ENCODE results near the gene ABCC5. TPM values are rescaled to one million over a fixed set of nuclear protein-coding genes. Genes with fewer than 3 reads are reported as not detected.
A peak's percentile ranks its signal among the peaks of the same experiment; 100 is the strongest.
"Not testable (repeated sequence)": the region's sequence is repeated elsewhere in the genome, so short reads cannot be mapped to it uniquely, and the experiment has no call there.

ABCC5 gene
- total RNA-seq, 1 donor from 2014 or later: 44.1 TPM

DNA sequence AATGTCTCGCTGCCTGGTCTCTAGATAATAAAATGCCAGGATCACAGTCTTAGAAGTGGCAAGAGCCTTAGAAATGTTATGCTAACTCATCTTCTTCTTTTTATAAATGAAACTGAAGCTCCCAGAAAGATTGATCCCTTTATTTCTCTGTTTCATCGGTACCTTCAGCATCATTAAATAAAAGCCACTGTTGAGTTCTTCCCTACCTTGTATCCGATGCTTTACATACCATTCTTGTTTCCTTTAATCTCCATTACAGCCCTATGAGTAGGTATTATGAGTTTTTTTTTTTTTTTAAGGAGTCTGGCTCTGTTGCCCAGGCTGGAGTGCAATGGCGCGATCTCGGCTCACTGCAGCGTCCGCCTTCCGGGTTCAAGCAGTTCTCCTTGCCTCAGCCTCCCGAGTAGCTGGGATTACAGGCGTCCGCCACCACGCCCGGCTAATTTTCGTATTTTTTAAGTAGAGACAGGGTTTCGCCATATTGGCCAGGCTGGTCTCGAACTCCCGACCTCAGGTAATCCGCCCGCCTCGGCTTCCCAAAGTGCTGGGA is 815 bp upstream of the ABCC5 start:
- ATAC-seq (no peak), DNase-seq (no peak)
- intact Hi-C loops (cut with micrococcal nuclease): no loop called here

DNA sequence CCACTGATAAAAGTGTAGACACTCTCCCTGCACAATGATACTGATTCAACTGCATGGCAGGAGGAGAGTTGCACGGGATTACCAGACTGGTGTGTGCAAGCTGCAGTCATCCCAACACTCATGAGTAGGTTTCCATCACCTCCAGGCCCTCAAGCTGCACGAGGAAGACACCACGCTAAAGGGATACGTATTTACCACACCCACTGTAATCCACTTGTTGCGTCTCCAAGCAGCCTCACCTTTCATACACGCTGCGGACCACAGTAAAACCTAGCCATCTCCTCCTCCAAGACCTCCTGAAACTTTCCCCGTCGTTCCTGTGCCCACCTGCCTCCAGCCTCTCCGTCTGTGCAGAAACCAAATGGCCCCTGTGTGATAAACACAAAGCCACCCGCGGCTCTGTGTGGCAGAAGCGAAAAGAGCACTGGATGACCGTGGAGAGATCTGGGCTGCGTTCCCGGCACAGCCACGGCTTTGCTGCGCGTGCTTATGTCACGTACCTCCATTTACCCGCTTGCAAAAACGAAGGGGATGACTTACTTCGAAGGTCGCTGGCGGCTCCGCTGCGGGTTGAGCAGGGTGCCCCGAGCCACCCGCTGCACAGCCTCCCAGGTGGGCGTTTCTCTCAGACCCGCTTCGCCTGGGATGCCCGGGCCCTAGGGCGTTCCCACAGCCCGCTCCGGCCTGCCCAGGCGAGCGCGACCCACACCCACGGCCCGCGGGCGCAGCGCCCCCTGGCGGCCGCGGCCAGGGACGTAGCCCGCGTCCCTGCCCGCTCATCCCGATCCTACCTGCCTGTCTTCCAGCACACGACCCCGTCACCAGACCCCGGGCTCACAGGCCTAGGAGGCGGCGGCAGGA is 643 bp downstream of the ABCC5 start:
- DNase-seq (peak; percentile 84), ATAC-seq (peak; percentile 89)

DNA sequence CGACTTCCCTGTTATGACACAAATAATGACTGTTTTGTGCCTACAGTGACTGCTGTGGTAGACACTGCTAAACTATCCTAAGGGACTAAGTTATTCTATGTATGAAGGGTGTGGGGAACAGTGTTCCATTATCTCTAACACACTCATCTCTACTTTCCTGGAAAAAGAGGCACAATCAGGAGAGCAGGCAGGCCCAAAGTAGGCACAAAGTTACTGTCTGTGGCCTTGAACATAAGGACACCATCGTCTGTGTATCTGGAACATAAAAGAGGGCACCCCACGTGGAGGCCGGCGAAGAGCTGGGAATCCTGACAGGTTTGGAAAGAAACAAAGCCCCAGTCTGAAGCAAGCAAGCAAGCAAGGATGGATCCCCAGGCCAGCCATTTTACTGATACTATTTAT is 1.5 kb downstream of the ABCC5 start:
- DNase-seq (peak; percentile 31), ATAC-seq (no peak)
- intact Hi-C loops (cut with micrococcal nuclease): no loop called here

More for the DNA sequence above, 643 bp downstream of the ABCC5 start:
- intact Hi-C loops (cut with micrococcal nuclease): no loop called here

DNA sequence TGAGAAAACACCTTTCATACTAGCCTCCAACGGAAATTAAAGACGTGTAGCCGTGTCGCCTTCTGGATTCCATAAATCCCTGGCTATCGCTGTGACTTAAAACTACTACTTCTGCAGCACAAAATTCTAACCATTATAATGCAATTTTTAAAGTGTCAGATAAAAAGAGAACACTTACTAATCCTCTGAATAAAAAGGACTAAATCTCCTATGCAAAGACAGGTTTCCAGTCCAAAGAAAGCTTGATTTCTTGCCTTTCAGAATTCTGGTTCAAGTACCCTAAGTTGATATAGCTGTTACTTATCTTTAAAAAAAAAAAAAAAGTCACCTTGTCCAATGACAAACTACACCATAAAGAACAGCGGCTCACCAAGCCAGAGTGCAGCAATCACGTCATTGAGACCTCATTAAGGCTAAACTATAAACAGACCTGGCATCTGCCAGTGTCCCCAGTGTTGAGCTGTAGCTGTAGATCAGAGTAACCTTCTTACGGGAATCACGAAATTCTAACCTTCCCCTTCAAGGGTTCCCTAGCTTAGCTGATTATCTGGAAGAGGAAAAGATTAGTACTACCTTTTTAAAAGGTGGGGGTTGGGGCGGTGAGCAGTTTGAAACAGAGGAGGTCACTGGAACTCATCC is 2.2 kb downstream of the ABCC5 start:
- ATAC-seq (peak; percentile 62), DNase-seq (peak; percentile 47)
- intact Hi-C loops (cut with micrococcal nuclease): no loop called here

DNA sequence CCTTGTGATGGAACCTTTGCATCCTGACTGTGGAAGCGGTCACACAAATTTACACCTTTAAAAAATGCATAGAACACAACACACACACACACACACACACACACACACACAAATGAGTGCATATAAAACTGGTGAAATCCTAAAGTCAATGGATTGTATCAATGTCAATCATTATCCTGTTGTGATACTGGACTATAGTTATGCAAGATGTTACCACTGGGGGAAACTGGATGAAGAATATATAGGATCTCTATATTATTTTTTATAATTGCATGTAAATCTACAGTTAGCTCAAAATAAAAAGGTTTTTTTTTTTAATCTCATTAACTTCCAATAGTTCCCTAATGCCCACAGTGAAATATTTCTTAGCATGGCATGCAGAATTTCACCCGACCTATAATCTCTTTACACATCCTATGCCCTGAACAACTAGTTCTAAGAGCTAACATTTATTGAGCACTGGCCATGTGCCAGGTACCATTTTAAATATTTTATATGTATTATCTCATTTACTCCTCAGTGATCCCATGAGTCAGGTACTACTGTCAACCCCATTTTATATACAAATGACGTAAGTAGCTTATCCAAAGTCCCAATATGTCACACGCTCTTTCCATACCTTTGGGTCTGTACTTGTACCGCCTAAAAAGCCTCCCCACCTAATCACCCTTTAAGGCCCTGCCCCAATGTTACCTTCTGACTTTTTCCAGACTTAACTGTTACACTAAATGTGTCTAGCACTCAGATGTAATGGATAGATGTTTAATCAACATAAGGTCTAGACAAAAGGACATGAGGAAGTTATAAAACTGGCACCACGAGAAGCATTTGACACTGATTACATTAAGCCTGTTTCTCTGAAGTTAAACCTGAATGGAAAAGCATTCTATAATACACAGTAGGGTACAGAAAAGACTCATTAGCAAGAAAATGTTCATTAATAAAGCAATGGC is 5.5 kb downstream of the ABCC5 start:
- ATAC-seq: no peak

DNA sequence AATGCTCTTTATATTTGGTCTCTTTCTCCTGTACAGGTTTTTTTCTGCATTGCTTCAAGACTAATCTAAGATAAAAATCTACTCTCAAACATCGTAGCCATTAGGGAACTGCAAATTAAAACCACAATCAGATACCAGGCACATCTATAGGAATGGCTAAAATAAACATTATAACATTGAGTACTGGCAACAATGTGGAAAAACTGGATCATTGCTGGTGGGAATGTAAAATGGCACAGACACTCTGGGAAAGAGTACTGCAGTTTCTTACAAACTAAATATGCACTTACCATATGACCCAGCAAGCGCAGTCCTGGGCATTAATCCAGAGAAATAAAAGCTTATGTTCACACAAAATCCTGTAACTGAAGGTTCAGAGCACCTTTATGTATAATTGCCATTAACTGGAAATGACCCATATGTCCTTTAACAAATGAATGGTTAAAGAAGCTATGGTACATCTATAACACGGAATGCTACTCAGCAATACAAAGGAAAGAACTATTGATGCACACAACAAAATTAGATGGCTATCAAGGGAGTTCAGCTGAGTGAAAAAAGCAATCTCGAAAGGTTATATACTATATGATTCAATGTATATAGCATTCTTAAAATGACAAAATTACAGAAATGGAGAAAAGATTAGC is 6.3 kb downstream of the ABCC5 start:
- no peak for ATAC-seq
- DNase-seq: no peak
- intact Hi-C loops (cut with micrococcal nuclease): no loop called here

More for the DNA sequence above, 5.5 kb downstream of the ABCC5 start:
- intact Hi-C loops (cut with micrococcal nuclease): no loop called here
- DNase-seq: no peak

DNA sequence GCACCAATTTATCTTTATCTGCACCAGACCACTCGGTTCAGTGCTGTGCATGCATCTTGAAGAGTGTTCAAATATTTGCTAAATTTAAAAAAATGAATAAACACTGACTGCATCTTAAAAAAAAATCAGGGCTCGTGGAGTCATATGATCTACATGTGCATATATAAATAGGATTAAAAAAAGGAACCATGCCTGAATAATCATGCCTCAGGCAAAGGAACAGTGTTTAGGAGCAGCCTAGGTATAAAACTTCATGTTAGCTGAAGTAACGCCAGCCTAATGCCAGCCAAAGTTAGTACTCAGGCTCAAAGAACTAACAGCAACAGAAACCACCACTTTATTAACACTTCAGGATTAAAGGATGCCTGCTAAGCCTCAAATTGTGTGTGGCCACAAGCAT is 9.5 kb downstream of the ABCC5 start:
- no peak for DNase-seq
- intact Hi-C loops (cut with micrococcal nuclease): no loop called here
- ATAC-seq: no peak

DNA sequence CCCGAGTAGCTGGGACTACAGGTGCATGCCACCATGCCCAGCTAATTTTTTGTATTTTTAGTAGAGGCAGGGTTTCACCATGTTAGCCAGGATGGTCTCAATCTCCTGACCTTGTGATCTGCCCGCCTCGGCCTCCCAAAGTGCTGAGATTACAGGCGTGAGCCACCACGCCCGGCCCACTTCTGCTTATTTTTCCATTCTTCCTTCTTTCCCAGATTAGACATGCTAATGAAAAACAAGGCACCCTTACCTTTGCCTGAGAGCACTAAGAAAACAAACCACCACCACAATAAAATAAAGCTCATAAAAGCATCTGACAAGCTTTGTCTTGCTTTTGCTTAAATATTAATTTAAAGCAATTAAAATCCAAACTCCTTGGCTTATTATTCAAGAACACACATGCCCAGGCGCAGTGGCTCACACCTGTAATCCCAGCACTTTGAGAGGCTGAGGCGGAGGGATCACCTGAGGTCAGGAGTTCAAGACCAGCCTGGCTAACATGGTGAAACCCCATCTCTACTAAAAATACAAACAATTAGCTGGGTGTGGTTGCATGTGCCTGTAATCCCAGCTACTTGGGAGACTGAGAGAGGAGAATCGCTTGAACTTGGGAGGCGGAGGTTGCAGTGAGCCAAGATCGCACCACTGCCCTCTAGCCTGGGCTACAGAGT is 10.4 kb downstream of the ABCC5 start:
- DNase-seq; intact Hi-C loops (cut with micrococcal nuclease): not testable (repeated sequence)

DNA sequence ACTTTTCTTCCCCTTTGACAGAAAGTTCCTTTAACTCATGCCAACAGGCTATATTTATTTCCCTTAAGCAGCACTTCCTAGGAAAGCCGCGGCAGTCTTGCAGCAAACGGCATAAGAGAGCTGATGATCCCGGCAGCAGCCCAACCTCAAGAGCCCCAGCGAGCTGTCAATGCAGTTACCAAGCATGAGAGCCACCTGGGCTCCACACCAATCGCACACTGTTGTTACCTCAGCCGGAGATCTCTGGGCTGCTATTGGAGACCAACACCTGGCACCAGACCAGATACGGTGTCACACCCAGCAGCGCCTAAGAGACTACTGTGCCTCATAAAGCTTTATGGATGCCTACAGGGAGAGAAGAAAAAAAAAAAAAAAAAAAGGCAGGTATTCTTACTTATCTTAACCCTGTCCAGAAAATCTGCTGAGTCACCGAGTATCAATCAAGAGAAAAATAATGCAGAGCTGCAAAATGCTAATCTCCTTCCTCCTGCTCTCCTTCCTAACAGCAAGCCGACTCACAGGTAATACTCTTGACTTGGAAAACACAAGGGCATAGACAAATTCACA is 11.7 kb downstream of the ABCC5 start:
- peak; percentile 77 for DNase-seq
- intact Hi-C loops (cut with micrococcal nuclease): no loop called here
- ATAC-seq: peak; percentile 79

More for the DNA sequence above, 10.4 kb downstream of the ABCC5 start:
- ATAC-seq: not testable (repeated sequence)

DNA sequence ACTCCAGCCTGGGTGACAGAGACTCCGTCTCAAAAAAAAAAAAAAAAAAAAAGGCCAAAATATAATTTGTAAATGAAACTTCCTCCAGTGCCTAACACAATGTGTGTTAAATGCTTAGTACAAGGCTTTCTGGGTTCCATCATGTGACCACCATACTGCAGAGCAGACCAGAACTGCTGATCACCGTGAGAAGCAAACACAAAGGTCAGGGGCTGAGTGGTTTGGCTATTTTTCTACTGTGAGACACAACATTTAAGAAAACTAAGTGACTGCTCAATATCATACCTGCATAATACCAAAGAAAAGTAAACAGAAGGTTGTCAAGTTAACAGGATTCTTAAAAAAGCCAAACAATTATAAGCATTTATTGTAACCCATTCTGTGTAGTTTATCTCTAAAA is 13.2 kb downstream of the ABCC5 start:
- peak; percentile 44 for ATAC-seq
- no peak for DNase-seq
- intact Hi-C loops (cut with micrococcal nuclease): no loop called here

DNA sequence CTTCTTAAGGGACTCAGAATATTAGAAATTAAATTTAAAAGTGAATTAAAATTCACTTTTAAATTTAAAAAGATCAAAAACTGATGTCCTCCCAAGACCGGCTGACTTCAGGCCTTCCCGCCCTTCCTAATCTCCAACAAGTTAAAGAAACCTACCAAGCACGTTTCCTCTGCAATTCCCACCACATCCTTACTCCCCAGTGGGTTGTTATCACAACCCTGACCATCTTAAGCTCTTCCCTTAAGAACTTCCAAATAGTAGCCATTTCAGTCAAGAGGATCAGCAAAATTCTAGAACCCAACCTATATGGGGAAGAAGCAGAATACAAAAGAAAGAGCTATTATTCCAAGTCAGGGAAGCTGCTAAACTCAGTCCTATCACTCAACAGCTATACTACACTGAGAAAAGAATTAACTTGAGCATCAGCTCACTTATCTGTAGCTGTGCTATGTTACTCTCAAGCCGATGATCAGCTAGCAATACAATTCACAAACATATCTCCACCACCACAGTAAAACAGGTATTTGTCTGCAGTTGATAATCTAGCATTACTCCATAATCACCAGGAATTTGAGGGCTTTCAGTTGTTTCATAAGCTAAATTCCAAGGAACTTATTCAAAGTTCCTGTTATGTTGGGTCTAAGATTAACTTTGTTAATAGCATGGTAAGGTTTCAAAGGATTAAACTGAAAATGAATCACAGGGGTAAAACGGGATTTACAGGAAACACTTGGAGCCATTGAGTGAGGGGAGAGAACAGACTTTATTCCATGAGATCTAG is 14.3 kb downstream of the ABCC5 start:
- DNase-seq: no peak
- intact Hi-C loops (cut with micrococcal nuclease): no loop called here
- ATAC-seq: no peak

DNA sequence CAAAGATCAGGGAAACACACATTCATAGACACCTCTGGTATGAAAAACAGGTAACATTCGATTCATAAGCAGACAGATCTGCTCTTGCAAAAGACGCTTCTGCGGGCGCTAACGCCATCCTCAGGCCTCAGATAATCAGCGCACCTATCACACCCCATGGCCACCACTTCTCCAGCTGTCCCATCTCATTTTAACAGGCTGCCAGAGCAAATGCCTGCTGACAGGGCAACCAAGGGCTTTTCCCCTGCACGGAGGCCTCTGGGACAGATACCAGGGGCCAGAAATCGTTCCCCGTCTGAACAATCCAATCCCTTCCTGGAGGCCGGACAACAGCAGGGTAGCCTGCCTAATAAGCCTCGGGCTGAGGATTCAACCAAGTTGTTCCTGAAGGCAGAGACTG is 15.2 kb downstream of the ABCC5 start:
- intact Hi-C loops (cut with micrococcal nuclease): no loop called here
- DNase-seq (peak; percentile 72), ATAC-seq (peak; percentile 75)

DNA sequence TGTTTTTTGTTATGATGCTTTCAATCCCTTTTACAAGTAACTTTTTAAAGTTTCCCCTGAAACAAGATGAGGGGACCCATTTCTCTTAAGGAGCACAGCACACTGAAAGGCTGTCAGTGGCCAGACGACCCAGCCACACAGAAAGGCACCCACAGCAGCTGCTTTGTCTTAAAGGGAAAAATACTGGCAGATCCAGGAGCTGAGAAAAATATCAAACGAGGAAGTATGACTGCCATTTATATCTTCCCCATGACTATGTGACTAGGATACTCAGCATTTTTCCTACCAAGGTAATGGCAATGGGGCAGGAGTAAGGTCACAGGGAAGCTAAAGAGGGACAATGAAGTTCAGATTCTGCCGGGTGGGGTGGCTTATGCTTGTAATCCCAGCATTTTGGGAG is 15.9 kb downstream of the ABCC5 start:
- DNase-seq: no peak
- intact Hi-C loops (cut with micrococcal nuclease): no loop called here
- ATAC-seq: no peak

DNA sequence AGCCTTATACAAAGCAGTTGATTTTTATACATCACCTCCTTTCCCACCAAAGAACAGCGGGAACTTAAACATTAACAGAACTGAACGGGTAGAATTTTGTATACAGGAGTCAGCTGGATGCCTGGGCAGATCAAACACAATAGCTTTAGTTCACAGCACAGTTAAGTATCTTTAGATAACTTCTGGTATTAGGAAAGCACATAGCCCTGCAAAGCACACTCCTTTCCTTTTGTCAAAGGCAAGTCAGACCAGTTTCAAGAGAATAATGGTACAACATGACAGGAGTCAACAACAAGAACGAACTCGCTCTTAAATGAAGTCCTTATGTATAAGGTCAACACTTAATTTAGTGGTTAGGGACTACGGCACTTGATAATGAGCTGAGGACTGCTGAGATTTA is 26.3 kb downstream of the ABCC5 start:
- intact Hi-C loops (cut with micrococcal nuclease): no loop called here
- no peak for ATAC-seq
- DNase-seq: no peak

DNA sequence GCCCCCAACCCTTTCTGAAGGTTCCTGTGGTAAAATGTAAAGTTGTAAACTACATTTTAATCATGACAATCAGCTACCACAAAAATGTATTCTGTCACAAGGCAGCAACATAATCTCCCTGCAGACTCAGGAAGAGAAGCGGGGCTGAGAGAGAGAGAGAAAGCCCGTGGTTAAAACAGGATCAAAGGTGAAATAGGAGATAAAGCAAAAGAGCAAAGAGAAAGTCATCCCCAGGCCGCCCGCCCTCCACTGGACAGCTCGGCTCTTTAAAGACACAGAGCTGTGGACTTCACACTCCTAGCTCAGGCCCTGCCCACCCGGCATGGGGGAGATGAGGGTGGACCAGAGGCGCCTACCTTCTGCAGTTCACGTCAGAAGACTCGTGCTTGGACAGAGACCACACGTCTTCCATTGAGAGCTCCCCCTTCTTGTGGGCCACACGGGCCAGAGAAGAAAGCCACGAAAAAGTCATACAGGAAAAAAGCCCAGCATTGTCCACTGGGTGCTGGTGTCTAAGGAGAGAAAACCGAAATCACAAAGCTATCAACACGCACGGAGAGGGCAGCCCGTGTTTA is 29.4 kb downstream of the ABCC5 start:
- no peak for ATAC-seq
- intact Hi-C loops (cut with micrococcal nuclease): no loop called here
- DNase-seq: no peak

DNA sequence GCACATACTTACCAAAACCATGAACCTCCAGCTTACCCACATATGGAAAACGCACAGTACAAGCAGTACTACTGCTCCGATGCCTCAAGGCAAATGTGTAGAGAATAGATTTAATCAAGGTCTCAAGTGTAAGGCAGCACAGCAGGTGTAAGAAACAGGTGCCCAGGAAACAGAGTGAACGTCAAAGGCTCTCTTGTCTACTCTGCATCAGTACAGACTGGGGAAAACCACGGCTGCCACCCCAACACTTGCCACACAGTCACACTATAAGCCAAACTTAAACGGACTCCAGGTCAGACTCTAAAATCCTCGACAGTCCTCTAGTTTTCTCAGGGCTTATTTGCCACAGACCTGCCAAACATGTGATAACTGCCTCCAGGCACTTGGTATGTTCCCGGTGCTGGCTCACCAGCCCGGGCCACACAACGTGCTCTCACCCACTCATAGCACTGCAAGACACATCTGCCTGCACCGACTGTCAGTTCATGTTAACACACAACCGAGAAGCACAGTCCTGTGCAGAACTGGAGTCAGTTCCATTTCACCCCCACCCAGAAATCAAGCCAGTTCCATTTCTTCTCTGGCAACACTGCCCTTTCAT is 30.6 kb downstream of the ABCC5 start:
- intact Hi-C loops (cut with micrococcal nuclease): no loop called here
- DNase-seq: no peak
- peak; percentile 42 for ATAC-seq
